Esophagus (tissue), 2 donors: Measurements from ENCODE around the gene PRSS21. TPM values are rescaled to one million over a fixed set of nuclear protein-coding genes. Genes with fewer than 3 reads are reported as not detected.

Source experiments
- H3K27ac ChIP-seq, 2 donors: one replicate each; pipeline ENCODE4 v1.5.1; 2013; ENCODE audit warnings: low read depth in 2 of 2, mild to moderate bottlenecking in 2 of 2, inconsistent platforms in 1 of 2, low read length in 1 of 2, moderate library complexity in 1 of 2
- H3K27me3 ChIP-seq, 2 donors: one replicate each; pipeline ENCODE4 v1.6.1; 2013; ENCODE audit warnings: low read length in 2 of 2, control low read depth in 1 of 2, mild to moderate bottlenecking in 1 of 2; ENCODE audit not compliant: insufficient read depth in 2 of 2, control insufficient read depth in 1 of 2
- H3K36me3 ChIP-seq, 2 donors: one replicate each; pipeline ENCODE4 v1.6.1; 2013; ENCODE audit warnings: low read length in 1 of 2; ENCODE audit not compliant: control insufficient read depth in 2 of 2, insufficient read depth in 2 of 2
- H3K4me1 ChIP-seq, 2 donors: one replicate each; pipeline ENCODE4 v1.6.1; 2013; ENCODE audit warnings: low read length in 1 of 2; ENCODE audit not compliant: control insufficient read depth in 2 of 2, insufficient read depth in 2 of 2
- H3K4me3 ChIP-seq, 2 donors: one replicate each; pipeline ENCODE4 v1.5.1; 2013; ENCODE audit warnings: low read length in 2 of 2, mild to moderate bottlenecking in 2 of 2, low read depth in 1 of 2, moderate library complexity in 1 of 2
- H3K9me3 ChIP-seq, 2 donors: one replicate each; pipeline ENCODE4 v1.6.1; 2013; ENCODE audit warnings: mild to moderate bottlenecking in 2 of 2, low read depth in 1 of 2, low read length in 1 of 2, moderate library complexity in 1 of 2; ENCODE audit not compliant: control insufficient read depth in 2 of 2, insufficient read depth in 1 of 2
- WGBS, 2 donors: extraction: QIAGEN DNeasy Blood & Tissue Kit; methylation state at CpG; one replicate each; pipeline ENCODE4 v1.1.7; 2013; 5-methylcytosine and 5-hydroxymethylcytosine counted together
- polyA plus RNA-seq, 2 donors: library from polyadenylated mRNA; stranded (reverse); fragments of 200-250 nt; gene quantifications; one replicate each; pipeline ENCODE4 v1.2.3, GENCODE V29; 2013
- donor health status: healthy with polysubstance abuse.
- donor health status: Bipolar disorder and iron deficiency.

The PRSS21 gene
- polyA plus RNA-seq, 2 donors: 0.86 to 1.8 TPM

GRCh38 chr16:2817340-2818271, 569 bp downstream of the PRSS21 start:
- H3K4me1 ChIP-seq: no peaks in the 10 kb centered on the region
- no peak overlapping the region for H3K27ac ChIP-seq
- 70 to 74% methylated on average over 66 to 68 of the region's 68 CpGs for WGBS, 2 donors
- no peaks in the 10 kb centered on the region for H3K9me3 ChIP-seq
- H3K4me3 ChIP-seq: peak overlapping the region in 1 of 2 donors; percentile 14
- H3K36me3 ChIP-seq: no peaks in the 10 kb centered on the region
- no peaks in the 10 kb centered on the region for H3K27me3 ChIP-seq

DNA sequence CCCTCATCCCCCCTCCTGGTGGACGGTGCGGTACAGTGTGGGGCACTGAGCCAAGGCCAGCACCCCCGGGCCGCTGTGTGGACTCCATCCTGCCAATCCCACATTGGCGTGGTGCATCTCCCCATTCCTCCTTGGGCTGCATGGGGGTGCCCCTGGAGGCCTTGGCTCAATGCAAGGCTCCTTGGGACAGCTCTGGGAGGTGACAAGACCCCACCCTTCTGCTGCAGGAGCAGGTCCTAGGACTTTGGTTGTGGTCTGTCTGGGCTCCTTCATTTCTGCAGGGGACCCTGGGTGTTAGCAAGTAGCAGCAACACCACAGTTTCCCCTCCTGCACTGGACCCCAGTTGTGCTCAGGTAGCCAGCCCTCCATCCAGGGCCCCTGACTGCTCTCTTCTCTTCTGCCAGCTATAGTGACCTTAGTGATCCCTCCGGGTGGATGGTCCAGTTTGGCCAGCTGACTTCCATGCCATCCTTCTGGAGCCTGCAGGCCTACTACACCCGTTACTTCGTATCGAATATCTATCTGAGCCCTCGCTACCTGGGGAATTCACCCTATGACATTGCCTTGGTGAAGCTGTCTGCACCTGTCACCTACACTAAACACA, 1.3 kb downstream of the PRSS21 start:
- no peaks in the 10 kb centered on the region for H3K36me3 ChIP-seq
- H3K4me1 ChIP-seq: no peaks in the 10 kb centered on the region
- no peak overlapping the region for H3K27ac ChIP-seq
- 76 to 78% methylated on average over 10 of the region's 10 CpGs for WGBS, 2 donors
- H3K4me3 ChIP-seq: no peak overlapping the region
- H3K9me3 ChIP-seq: no peaks in the 10 kb centered on the region
- no peaks in the 10 kb centered on the region for H3K27me3 ChIP-seq

- Histone ChIP-seq H3K27ac (no peak overlapping the region), H3K9me3 (no peaks in the 10 kb centered on the region), H3K27me3 (no peaks in the 10 kb centered on the region), H3K4me3 (no peak overlapping the region), H3K4me1 (no peaks in the 10 kb centered on the region), H3K36me3 (no peaks in the 10 kb centered on the region)
- WGBS, 2 donors: 83 to 86% methylated on average over 18 of the region's 18 CpGs
These were observed 2.3 kb downstream of the PRSS21 start for GRCh38 chr16:2819179-2819938.

DNA sequence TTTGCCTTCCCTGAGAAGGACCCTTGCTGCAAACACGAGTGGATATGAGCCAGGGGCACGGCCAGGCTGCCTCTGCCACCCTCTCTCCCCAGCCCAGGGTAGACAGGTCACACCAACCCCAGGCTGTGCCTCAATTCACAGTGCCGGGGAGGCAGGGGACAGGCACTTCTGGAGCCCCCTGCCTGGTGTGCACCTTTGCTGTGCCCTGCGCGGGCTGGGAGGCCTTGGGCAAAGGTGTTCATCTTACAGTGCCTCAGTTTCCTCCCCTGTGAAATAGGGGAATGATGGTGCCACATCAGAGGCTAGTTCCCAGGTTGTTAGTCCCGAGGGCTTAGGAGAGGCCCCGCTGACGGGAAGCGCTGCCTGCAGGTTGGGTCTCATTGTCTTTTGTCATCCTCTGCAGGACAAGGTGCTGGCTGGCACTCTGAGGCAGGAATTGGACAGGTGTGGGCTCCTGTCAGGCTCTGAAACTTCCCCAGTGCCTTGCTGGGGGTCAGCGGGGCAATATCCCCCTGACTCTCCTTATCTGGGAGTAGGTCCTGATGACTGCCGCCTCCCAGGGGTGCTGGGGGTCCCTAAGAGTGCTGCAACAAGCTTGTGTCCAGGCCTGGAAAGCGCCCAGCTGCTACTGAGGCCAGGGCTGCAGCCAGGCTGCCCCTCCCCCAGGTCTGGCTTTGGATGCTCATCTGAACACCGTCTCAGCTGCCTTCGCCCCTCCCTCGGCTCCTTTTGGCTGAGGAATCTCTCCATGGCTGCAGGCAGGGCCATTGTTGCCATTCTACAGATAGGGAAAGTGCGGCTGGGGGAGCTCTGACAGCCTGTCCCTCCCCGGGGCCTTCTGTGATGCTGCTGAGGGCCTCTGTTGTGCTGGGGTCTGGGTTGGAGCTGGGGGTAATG, 3.1 kb downstream of the PRSS21 start:
- Histone ChIP-seq H3K27me3 (no peaks in the 10 kb centered on the region), H3K4me1 (no peaks in the 10 kb centered on the region), H3K4me3 (no peak overlapping the region), H3K36me3 (no peaks in the 10 kb centered on the region), H3K9me3 (no peaks in the 10 kb centered on the region), H3K27ac (no peak overlapping the region)
- WGBS, 2 donors: 68 to 72% methylated on average over 17 of the region's 17 CpGs

- H3K27me3 ChIP-seq: no peaks in the 10 kb centered on the region
These were observed 3.9 kb downstream of the PRSS21 start for GRCh38 chr16:2820836-2821486.

DNA sequence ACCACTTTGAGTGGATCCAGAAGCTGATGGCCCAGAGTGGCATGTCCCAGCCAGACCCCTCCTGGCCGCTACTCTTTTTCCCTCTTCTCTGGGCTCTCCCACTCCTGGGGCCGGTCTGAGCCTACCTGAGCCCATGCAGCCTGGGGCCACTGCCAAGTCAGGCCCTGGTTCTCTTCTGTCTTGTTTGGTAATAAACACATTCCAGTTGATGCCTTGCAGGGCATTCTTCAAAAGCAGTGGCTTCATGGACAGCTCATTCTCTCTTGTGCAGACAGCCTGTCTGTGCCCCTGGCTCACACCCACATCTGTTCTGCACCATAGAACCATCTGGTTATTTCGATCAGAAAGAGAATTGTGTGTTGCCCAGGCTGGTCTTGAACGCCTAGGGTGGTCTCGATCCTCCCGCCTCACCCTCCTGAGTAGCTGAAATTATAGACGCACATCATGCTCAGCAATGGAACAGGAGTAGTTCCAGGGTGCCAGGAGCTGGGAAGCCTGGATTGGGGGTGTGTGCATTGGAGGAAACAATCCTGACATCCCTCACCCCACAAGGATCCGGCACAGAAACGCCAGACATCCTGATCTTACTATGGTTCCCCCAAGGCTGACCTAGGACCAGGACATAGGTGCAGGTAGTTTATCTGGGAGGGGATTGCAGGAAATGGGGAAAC, 4.6 kb downstream of the PRSS21 start:
- Histone ChIP-seq H3K36me3 (no peaks in the 10 kb centered on the region), H3K9me3 (no peaks in the 10 kb centered on the region), H3K27ac (no peak overlapping the region), H3K4me1 (no peaks in the 10 kb centered on the region), H3K27me3 (no peaks in the 10 kb centered on the region), H3K4me3 (no peak overlapping the region)
- 81 to 82% methylated on average over 9 of the region's 9 CpGs for WGBS, 2 donors

More at GRCh38 chr16:2820836-2821486, 3.9 kb downstream of the PRSS21 start:
- Histone ChIP-seq H3K4me3 (no peak overlapping the region), H3K4me1 (no peaks in the 10 kb centered on the region), H3K9me3 (no peaks in the 10 kb centered on the region), H3K27ac (no peak overlapping the region), H3K36me3 (no peaks in the 10 kb centered on the region)
- 73 to 76% methylated on average over 14 of the region's 14 CpGs for WGBS, 2 donors

GRCh38 chr16:2822158-2822495, 5.1 kb downstream of the PRSS21 start:
- Histone ChIP-seq H3K36me3 (no peaks in the 10 kb centered on the region), H3K27ac (no peak overlapping the region), H3K4me1 (no peaks in the 10 kb centered on the region), H3K9me3 (no peaks in the 10 kb centered on the region), H3K4me3 (no peak overlapping the region), H3K27me3 (no peaks in the 10 kb centered on the region)
- WGBS, 2 donors: 70% methylated on average over 8 of the region's 8 CpGs

- Histone ChIP-seq H3K9me3 (no peaks in the 10 kb centered on the region), H3K27ac (no peak overlapping the region), H3K36me3 (no peaks in the 10 kb centered on the region), H3K27me3 (no peaks in the 10 kb centered on the region), H3K4me1 (peaks cover 0 to 3% of the 10 kb centered on the region in 2 donors), H3K4me3 (no peak overlapping the region)
- 61 to 68% methylated on average over 4 of the region's 4 CpGs for WGBS, 2 donors
These were observed 5.5 kb downstream of the PRSS21 start for GRCh38 chr16:2822496-2822895.
